GM12864 (cell line): Measurements from ENCODE around the gene AOAH.
"Not testable (repeated sequence)": the region's sequence is repeated elsewhere in the genome, so short reads cannot be mapped to it uniquely, and the experiment has no call there.

Source experiments
- DNase-seq: peaks from one replicate; pipeline ENCODE4 v3.0.0-alpha.2; 2011; ENCODE audit warnings: low read depth
- H3K4me3 ChIP-seq: 2 replicates; pipeline ENCODE4 v1.5.1; 2011; ENCODE audit warnings: mild to moderate bottlenecking, low read depth, low read length, control low read depth
- TF ChIP-seq, protein P1 (sequence below): IDR thresholded peaks from 2 replicates; pipeline ENCODE4 v1.5.1; 2011; ENCODE audit warnings: low read depth, mild to moderate bottlenecking, moderate library complexity, low read length, control low read depth, inconsistent platforms; ENCODE audit errors: missing control alignments

Gene AOAH

DNA sequence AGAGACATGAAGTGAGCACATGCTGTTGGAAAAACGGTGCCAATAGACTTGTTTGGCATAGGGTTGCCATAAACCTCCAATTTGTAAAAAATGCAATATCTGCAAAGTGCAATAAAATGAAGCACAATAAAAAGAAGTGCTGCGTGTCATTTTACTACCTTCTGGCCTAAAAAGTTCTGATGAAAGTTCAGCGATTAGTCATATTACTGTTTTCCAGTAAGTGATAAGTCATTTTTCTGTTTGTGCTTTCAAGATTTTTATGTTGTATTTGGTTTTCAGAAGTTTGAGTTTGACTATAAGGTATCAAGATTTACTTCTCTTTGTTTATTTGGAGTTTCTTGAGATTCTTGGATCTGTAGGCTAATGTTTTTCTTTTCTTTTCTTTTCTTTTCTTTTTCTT is 16.8 kb downstream of the AOAH start:
- no peak for DNase-seq
- no peak overlapping the region for H3K4me3 ChIP-seq
- TF ChIP-seq, protein P1, sequence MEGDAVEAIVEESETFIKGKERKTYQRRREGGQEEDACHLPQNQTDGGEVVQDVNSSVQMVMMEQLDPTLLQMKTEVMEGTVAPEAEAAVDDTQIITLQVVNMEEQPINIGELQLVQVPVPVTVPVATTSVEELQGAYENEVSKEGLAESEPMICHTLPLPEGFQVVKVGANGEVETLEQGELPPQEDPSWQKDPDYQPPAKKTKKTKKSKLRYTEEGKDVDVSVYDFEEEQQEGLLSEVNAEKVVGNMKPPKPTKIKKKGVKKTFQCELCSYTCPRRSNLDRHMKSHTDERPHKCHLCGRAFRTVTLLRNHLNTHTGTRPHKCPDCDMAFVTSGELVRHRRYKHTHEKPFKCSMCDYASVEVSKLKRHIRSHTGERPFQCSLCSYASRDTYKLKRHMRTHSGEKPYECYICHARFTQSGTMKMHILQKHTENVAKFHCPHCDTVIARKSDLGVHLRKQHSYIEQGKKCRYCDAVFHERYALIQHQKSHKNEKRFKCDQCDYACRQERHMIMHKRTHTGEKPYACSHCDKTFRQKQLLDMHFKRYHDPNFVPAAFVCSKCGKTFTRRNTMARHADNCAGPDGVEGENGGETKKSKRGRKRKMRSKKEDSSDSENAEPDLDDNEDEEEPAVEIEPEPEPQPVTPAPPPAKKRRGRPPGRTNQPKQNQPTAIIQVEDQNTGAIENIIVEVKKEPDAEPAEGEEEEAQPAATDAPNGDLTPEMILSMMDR: no peak

DNA sequence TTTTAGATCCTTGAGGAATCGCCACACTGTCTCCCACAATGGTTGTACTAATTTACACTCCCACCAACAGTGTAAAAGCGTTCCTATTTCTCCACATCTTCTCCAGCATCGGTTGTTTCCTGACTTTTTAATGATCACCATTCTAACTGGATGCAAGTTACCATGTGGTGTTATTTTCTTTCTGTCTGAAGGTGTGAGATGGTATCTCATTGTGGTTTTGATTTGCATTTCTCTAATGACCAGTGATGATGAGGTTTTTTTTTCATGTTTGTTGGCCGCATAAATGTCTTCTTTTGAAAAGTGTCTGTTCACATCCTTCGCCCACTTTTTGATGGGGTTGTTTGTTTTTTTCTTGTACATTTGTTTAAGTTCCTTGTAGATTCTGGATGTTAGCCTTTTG is 20.4 kb downstream of the AOAH start:
- H3K4me3 ChIP-seq, DNase-seq: not testable (repeated sequence)

DNA sequence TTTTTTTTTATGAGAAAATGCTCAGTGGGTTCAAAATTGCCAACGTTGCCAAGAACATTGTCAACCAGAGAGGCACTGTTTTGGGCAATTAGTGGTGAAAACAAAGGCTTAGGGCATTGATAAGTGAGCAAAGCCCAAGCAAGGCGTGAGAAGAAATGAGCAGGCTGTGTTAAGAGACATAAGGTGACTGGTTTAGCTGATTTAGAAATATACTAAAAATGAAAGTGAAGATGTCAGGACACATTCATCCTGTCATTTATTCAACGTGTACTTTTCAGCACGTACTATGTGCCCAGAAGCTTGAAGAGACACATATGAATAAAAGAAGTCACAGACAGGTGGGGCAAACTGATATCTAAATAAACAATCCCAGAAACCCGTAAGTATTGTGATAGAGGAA is 31.8 kb downstream of the AOAH start:
- TF ChIP-seq, protein P1: no peak
- DNase-seq: no peak
- no peak overlapping the region for H3K4me3 ChIP-seq

DNA sequence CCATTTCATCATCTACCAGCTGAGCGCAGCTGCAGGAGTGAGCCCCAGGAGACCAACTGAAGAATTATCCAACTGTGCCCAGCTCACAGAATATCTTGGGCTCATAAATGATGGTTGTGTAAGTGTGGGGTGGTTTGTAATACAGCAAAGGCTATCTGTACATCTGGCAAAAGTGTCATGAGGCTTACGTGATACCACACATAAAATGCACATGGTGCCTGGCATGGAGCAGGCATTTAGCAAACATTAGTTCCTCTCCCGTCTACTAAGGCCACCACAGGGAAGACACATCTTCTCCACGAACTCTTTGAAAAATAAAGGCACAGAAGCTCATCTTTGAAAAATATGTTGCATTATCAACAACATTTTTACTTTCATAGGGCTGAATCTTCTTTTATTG is 32.3 kb downstream of the AOAH start:
- no peak overlapping the region for H3K4me3 ChIP-seq
- TF ChIP-seq, protein P1: no peak
- DNase-seq: no peak

DNA sequence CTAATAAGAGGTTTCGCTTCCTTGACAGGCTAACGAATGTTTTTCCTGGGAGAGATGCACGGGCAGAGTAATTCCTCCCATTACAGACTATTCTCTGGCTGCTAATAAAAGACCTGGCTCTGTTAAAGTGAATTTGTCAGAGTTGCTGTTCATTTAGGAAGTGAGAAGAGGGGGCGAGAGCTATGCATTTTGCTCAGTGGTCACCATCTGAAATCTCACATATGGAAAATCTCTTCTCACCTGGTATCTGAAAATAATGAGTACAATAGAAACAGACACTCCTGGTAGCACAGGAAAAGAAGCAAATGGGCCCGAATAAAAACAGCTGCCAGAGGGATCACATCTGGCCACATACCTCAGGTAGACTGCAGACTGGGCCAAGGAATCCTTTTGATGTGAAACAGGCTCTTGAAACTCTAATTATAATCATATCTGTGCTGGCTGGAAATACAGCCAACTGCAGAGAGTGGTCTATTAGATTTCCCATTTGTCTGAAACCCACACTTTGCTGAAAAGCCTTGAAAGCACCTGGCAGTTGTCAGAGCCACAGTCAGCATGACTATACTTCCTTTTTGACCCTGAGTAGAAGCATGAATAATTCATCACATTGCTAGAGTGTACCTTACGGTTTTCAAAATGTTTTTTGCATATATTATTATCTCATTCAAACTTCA is 33.6 kb downstream of the AOAH start:
- no peak for DNase-seq
- TF ChIP-seq, protein P1: no peak
- H3K4me3 ChIP-seq: no peak overlapping the region

DNA sequence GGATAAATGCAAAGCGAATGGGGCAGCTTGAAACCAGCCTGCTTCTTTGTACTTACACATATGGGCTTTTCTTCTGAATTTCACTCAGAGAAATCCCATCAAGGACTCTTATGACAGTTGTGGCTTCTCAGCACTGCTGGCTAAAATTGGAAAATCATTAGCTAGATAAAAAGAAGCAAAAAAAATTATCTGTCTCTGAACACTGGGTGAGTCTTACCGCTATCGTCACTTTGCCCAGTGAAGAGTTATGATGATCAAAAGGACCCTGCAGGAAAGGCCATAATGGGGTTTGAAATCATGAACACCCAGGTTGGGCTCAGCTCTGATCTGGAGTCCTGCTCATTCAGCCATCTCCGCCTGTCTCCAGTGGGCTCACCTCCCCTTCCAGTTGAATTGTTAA is 34.3 kb downstream of the AOAH start:
- TF ChIP-seq, protein P1: no peak
- no peak for DNase-seq
- H3K4me3 ChIP-seq: no peak overlapping the region

DNA sequence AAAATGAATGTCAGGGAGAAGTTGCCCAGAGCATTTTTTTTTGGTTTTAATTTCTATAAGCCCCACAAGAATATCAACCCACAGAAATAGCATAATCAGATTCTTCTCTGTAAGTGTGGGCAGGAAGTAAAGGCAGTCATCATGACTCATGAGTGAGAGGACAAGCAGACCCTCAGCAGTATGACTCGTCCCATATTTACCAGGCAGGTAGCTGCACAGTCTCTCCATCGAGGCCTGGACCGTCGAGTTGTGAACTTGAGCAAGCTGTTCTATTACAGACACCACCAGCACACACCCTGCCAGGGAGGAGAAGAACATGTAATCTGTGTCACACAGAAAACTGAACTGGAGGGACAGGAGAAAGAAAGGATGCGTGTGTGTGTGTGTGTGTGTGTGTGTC is 37.8 kb downstream of the AOAH start:
- no peak for DNase-seq
- no peak overlapping the region for H3K4me3 ChIP-seq
- TF ChIP-seq, protein P1: no peak
